Activated CD8-positive, alpha-beta memory T cell treated with anti-CD3 and anti-CD28 coated beads for 24 hours (primary cell): ENCODE data around the gene NUDT14.

Experiments
- DNase-seq: peaks from one replicate; pipeline ENCODE4 v3.0.0-alpha.2; 2020

NUDT14 gene

DNA sequence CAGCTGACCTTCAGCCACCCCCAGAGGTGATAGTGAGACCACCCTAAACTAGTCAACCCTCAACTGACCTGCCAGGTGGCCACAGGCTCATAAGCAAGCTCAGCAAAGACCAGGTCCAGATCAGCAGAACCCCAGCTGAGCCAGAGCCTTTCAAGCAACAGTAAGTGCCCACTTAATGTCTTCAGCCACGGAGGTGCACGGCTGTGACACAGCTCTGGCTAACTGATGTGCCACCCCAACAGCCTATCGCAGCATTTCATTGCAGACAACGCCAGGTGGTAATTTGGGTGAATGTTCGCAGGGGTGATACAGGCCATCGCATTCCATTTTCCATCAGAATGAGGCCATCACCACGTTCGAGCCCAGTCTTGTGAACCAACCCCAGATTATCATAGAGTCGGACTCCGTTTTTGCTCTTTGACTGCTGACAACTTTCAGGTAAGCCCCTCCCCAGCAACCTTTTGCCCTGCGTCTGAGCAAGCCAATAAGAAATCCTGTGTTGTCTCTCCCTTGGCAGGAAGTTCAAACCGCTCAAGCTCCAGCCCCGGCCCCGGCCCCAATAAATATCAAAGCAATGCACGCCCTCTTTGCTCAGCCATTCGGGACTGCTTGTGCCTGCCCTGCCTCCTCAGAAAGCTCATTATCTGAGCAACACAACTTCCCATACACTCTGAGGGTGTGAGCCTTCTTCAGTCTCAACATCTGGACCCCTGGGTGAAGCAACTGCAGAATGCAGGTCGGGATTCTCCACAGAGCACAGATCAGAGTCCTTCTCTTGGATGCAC lies 56.9 kb downstream of the NUDT14 start:
- DNase-seq, result no peak

DNA sequence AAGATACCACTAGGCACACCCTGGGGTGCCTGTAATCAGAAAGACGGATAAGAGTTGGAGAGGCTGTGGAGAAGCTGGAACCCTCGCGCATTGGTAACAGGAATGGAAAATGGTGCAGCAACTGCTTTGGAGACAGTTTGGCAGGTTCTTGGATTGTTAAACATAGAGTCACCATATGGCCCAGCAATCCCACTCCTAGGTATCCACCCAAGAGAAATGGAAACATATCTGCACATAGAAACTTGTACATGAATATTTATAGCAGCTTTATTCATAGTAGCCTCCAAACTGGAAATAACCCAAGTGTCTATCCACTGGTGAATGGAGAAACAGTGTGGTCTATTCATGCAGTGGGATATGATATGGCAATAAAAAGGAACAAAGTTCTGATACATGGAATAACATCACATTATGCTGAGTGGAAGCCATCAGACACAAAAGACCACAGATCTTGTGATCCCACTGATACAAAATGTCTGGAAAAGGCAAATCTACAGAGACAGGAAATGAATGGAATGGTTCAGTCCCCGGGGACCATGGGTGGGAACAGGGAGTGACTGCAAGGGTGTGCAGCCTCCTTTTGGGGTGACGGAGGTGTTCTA lies 57.9 kb downstream of the NUDT14 start:
- DNase-seq, result no peak
